Fibroblast of lung (primary cell): ENCODE data around the gene CHD9.

Source experiments
- CTCF ChIP-seq, 2 donors: IDR thresholded peaks in 1 of 2; conservative IDR thresholded peaks in 1 of 2; 1 replicate in 1 of 2; 2 replicates in 1 of 2; pipeline ENCODE4 v1.5.1; 2011 to 2012; ENCODE audit warnings: low read length in 2 of 2, control low read depth in 1 of 2, inconsistent platforms in 1 of 2, low read depth in 1 of 2, mild to moderate bottlenecking in 1 of 2
- EZH2 ChIP-seq: IDR thresholded peaks from 2 replicates; pipeline ENCODE4 v1.5.1; 2012; ENCODE audit warnings: low read length, control low read depth, mild to moderate bottlenecking; ENCODE audit errors: missing control alignments

- TF ChIP-seq CTCF (conservative IDR thresholded peaks at IDR 0.05 in 1 of 2, IDR thresholded peaks at IDR 0.05 in 1 of 2; ENCODE audit: low read depth in 1 of 2, low read length in 2 of 2) (no peak), EZH2 (no peak)
Observed at GRCh38 chr16:53065461-53066061, 10.8 kb downstream of the CHD9 start.
